RWPE2 (cell line): Measurements from ENCODE around the gene CADM2.

Experiments used
- ATAC-seq: fragments of 200-7000 bp; cut with Tn5 transposase; 3 replicates; pipeline ENCODE4 v1.9.1; 2021; ENCODE audit warnings: low read depth
- DNase-seq: peaks from one replicate; pipeline ENCODE4 v3.0.0-alpha.2; 2020; ENCODE audit warnings: low spot score
- H3K27ac ChIP-seq: fragments of 450-650 bp; 2 replicates; pipeline ENCODE4 v1.5.1; 2017; ENCODE audit warnings: mild to moderate bottlenecking; ENCODE audit not compliant: poor library complexity, severe bottlenecking
- H3K27me3 ChIP-seq: fragments of 250-450 bp; sonication (Bioruptor Pico); 2 replicates; pipeline ENCODE4 v1.5.1; 2021; ENCODE audit warnings: mild to moderate bottlenecking, moderate library complexity; ENCODE audit not compliant: insufficient read depth, poor library complexity, severe bottlenecking
- H3K36me3 ChIP-seq: fragments of 250-450 bp; sonication (Bioruptor Pico); 2 replicates; pipeline ENCODE4 v1.5.1; 2020; ENCODE audit warnings: low read depth, mild to moderate bottlenecking, moderate library complexity
- H3K4me1 ChIP-seq: fragments of 250-450 bp; sonication (Bioruptor Pico); 2 replicates; pipeline ENCODE4 v1.5.1; 2021; ENCODE audit warnings: mild to moderate bottlenecking, moderate library complexity; ENCODE audit not compliant: insufficient read depth, poor library complexity, severe bottlenecking
- H3K4me3 ChIP-seq: fragments of 250-450 bp; sonication (Bioruptor Pico); 2 replicates; pipeline ENCODE4 v1.5.1; 2021; ENCODE audit warnings: mild to moderate bottlenecking, moderate library complexity; ENCODE audit not compliant: severe bottlenecking
- H3K9me3 ChIP-seq: fragments of 250-450 bp; sonication (Bioruptor Pico); 2 replicates; pipeline ENCODE4 v1.5.1; 2021; ENCODE audit warnings: mild to moderate bottlenecking, moderate library complexity; ENCODE audit not compliant: severe bottlenecking
- TF ChIP-seq, protein P1 (sequence below): fragments of 450-650 bp; IDR thresholded peaks from one replicate; pipeline ENCODE4 v1.5.1; 2017; ENCODE audit warnings: mild to moderate bottlenecking, moderate library complexity; ENCODE audit not compliant: poor library complexity, severe bottlenecking

Gene CADM2

DNA sequence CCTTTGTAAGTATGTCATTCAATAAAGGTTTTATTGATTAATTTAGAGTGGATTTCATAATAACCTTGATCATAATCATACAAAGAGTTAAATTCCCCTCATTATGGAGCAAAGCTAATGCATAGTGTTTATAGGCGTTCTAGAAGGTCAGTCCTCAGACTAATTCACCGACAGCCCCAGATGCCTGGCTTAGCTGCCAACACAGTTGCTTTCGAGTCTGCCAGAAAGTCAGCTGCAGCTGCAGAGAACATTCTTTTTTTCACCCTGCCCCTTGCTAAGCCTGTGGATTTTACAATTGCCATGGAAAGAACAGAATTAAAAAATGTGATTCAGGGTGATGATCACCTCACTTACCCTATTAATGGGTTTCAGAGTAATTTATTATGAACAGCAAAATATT is 21.2 kb downstream of the CADM2 start:
- DNase-seq, result no peak
- Histone ChIP-seq H3K4me1 (no peaks in the 10 kb centered on the region), H3K9me3 (no peaks in the 10 kb centered on the region), H3K4me3 (no peak overlapping the region), H3K36me3 (no peaks in the 10 kb centered on the region), H3K27me3 (no peaks in the 10 kb centered on the region), H3K27ac (no peak overlapping the region)
- no peak for ATAC-seq
- TF ChIP-seq, protein P1, sequence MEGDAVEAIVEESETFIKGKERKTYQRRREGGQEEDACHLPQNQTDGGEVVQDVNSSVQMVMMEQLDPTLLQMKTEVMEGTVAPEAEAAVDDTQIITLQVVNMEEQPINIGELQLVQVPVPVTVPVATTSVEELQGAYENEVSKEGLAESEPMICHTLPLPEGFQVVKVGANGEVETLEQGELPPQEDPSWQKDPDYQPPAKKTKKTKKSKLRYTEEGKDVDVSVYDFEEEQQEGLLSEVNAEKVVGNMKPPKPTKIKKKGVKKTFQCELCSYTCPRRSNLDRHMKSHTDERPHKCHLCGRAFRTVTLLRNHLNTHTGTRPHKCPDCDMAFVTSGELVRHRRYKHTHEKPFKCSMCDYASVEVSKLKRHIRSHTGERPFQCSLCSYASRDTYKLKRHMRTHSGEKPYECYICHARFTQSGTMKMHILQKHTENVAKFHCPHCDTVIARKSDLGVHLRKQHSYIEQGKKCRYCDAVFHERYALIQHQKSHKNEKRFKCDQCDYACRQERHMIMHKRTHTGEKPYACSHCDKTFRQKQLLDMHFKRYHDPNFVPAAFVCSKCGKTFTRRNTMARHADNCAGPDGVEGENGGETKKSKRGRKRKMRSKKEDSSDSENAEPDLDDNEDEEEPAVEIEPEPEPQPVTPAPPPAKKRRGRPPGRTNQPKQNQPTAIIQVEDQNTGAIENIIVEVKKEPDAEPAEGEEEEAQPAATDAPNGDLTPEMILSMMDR, result no peak

DNA sequence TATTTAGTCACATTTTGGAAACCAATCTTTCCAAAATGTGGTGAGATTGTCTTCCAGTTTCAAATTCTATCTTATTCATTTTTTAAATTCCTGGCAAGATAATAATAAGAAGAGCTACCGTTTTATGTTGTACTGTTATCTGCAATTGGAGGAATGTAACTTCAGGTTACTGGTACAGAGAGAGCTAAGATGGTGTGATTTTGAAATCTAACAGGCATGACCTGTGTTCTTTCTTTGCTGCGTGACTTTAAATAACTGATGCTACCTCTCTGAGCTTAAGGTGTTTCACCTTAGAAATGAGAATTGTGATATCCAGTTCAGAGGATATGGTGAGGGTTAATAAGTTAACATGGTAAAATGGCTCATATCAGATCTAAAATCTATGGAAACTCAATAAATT is 21.7 kb downstream of the CADM2 start:
- ATAC-seq, result no peak
- TF ChIP-seq, protein P1, result no peak

DNA sequence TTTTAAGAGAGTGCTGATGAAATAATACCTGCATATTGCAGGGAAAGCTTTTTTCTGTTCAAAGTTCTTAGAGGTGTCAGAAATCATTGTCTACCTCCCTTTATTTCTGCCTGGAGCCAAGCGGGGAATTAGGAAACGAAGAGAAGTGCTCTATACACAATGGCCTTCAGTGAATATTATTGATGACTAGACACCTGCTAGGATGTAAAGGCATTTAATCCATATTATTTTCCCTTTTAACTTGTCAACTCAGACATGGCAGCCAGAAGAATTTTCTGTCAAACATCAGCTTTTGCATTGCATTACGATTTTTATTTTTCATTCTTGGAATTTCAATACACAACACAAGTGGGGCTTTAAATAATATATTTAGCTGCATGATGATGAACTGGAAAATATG is 24.7 kb downstream of the CADM2 start:
- no peaks in the 10 kb centered on the region for H3K9me3 ChIP-seq
- H3K36me3 ChIP-seq, result no peaks in the 10 kb centered on the region
- H3K27me3 ChIP-seq, result no peaks in the 10 kb centered on the region
- no peak overlapping the region for H3K4me3 ChIP-seq
- no peak overlapping the region for H3K27ac ChIP-seq
- TF ChIP-seq, protein P1, result no peak
- H3K4me1 ChIP-seq, result no peaks in the 10 kb centered on the region
- ATAC-seq (no peak), DNase-seq (no peak)

More for the DNA sequence above, 21.7 kb downstream of the CADM2 start:
- H3K36me3 ChIP-seq, result no peaks in the 10 kb centered on the region
- no peaks in the 10 kb centered on the region for H3K9me3 ChIP-seq
- no peaks in the 10 kb centered on the region for H3K4me1 ChIP-seq
- DNase-seq, result no peak
- H3K27me3 ChIP-seq, result no peaks in the 10 kb centered on the region
- no peak overlapping the region for H3K27ac ChIP-seq
- H3K4me3 ChIP-seq, result no peak overlapping the region

DNA sequence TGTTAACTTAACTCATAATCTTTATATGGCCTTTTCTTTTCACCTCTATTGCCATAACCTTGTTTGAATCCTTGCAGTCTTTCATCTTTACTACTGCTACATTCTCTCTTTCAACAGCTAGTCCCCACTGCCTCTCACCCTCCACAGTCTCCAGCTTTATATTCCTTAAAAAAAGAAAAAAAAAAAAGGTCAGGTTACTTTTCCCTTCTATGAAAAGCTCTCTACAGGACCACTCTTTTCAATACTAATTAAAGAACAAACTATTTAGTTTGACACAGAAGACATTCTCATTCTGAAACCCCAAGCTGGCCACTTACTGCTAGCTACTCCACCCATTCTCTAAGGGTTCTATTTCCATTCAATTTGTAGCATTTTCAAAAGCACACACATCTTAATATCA is 25.6 kb downstream of the CADM2 start:
- no peak for DNase-seq
- H3K27ac ChIP-seq, result no peak overlapping the region
- TF ChIP-seq, protein P1, result no peak
- H3K36me3 ChIP-seq, result no peaks in the 10 kb centered on the region
- no peak overlapping the region for H3K4me3 ChIP-seq
- H3K9me3 ChIP-seq, result no peaks in the 10 kb centered on the region
- no peaks in the 10 kb centered on the region for H3K4me1 ChIP-seq
- H3K27me3 ChIP-seq, result no peaks in the 10 kb centered on the region
- ATAC-seq, result no peak

DNA sequence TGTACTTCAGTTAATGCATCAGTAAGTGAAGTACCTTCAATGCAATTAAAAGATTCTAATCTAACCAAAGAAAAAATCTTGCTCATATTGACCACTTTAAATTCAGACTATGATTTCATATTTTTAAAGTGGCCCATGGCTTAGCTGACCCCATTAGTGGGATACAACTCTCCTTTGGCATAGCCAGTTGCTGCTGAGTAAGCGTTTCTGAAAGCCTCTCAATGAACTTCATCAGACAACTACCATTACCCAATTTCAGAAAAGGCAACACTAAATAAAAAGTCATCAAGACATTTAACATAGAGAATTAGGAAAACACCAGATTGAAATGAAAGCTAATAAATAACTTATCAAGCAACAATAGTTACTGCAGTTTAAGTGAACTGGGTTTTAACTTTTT is 27.0 kb downstream of the CADM2 start:
- Histone ChIP-seq H3K4me1 (no peaks in the 10 kb centered on the region), H3K36me3 (no peaks in the 10 kb centered on the region), H3K9me3 (no peaks in the 10 kb centered on the region), H3K4me3 (no peak overlapping the region), H3K27ac (no peak overlapping the region), H3K27me3 (peaks cover 3% of the 10 kb centered on the region)
- TF ChIP-seq, protein P1, result no peak
- no peak for ATAC-seq
- DNase-seq, result no peak
